ENCODE measurements around the gene ZFP36L2. TPM values are rescaled to one million over a fixed set of nuclear protein-coding genes. Genes with fewer than 3 reads are reported as not detected.

Gene ZFP36L2
- total and polyA plus RNA-seq, 2 experiments from 2014 or later = 13.8 to 78.2 TPM

GRCh38 chr2:43184339-43184895 is 42.0 kb downstream of the ZFP36L2 start:
- Histone ChIP-seq H3K36me3 (ENCODE audit: low read depth) (no peaks in the 10 kb centered on the region), H3K4me3 (no peak overlapping the region), H3K9me2 (ENCODE audit: insufficient read depth) (no peaks in the 10 kb centered on the region), H3K4me2 (ENCODE audit: unreplicated experiment) (no peak overlapping the region), H4K20me1 (ENCODE audit: insufficient read depth) (no peaks in the 10 kb centered on the region), H3K27me3 (replicated peaks; ENCODE audit: insufficient read depth) (no peaks in the 10 kb centered on the region), H3K9me3 (ENCODE audit: low read depth) (no peaks in the 10 kb centered on the region), H3F3A (ENCODE audit: insufficient read depth) (0 out of 2 replicates have a peak, but pooled peaks cover 12% of the 10 kb centered on the region), H2AFZ (no peak overlapping the region), H3K79me2 (ENCODE audit: insufficient read depth) (no peaks in the 10 kb centered on the region), H3K27ac (0 out of 2 replicates have a peak overlapping the region, but pooled peaks have one; percentile 5), H3K9ac (no peak overlapping the region), H3K4me1 (ENCODE audit: insufficient read depth) (peaks cover 9% of the 10 kb centered on the region)
- TF ChIP-seq EZH2 (IDR thresholded peaks at IDR 0.05; ENCODE audit: insufficient read depth, poor library complexity, severe bottlenecking) (no peak), EZH2phosphoT487 (IDR thresholded peaks at IDR 0.05; ENCODE audit: insufficient read depth, low read depth) (no peak)
- 56 to 58% methylated on average over 12 of the region's 12 CpGs for WGBS, 2 experiments (ENCODE audit: low coverage in 1 of 2, low lambda C conversion rate in 2 of 2, missing lambda C conversion rate in 2 of 2)
- peak; percentile 92 for DNase-seq
- in situ Hi-C loops (cut with MboI) = no loop called here

DNA sequence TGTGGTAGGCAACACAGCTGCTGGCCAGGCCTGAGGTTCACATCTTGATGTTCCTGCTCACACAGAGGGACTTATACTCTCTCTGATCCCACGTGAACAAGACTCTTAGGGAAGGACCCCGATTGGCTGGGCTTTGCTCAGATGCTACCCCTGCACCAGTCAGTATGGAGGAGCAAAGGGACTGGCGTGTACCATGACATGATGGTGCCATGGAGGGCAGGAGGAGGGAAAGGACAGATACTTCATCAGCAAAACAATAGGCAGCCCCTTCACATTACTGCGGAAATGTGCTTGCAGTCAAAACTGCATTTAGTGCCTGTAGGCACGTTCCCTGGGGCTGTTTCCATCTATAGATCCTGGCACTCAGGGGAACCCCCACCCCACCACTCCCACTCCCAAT is 42.7 kb downstream of the ZFP36L2 start:
- Histone ChIP-seq H2AFZ (no peak overlapping the region), H3K9me2 (ENCODE audit: insufficient read depth) (no peaks in the 10 kb centered on the region), H3K4me3 (no peak overlapping the region), H3K27me3 (replicated peaks; ENCODE audit: insufficient read depth) (no peaks in the 10 kb centered on the region), H3F3A (ENCODE audit: insufficient read depth) (0 out of 2 replicates have a peak, but pooled peaks cover 16% of the 10 kb centered on the region), H3K4me1 (ENCODE audit: insufficient read depth) (peaks cover 15% of the 10 kb centered on the region), H4K20me1 (ENCODE audit: insufficient read depth) (no peaks in the 10 kb centered on the region), H3K27ac (no peak overlapping the region), H3K9ac (no peak overlapping the region), H3K79me2 (ENCODE audit: insufficient read depth) (no peaks in the 10 kb centered on the region), H3K4me2 (ENCODE audit: unreplicated experiment) (no peak overlapping the region), H3K9me3 (ENCODE audit: low read depth) (no peaks in the 10 kb centered on the region), H3K36me3 (ENCODE audit: low read depth) (no peaks in the 10 kb centered on the region)
- in situ Hi-C loops (cut with MboI) = no loop called here
- no peak for TF ChIP-seq EZH2phosphoT487 (IDR thresholded peaks at IDR 0.05; ENCODE audit: insufficient read depth, low read depth)
- no peak for TF ChIP-seq EZH2 (IDR thresholded peaks at IDR 0.05; ENCODE audit: insufficient read depth, poor library complexity, severe bottlenecking)
- 66 to 73% methylated on average over 5 of the region's 5 CpGs for WGBS, 2 experiments (ENCODE audit: low coverage in 1 of 2, low lambda C conversion rate in 2 of 2, missing lambda C conversion rate in 2 of 2)
- DNase-seq = no peak

- H3F3A ChIP-seq (ENCODE audit: insufficient read depth) = 0 out of 2 replicates have a peak, but pooled peaks cover 19% of the 10 kb centered on the region
- no peaks in the 10 kb centered on the region for H4K20me1 ChIP-seq (ENCODE audit: insufficient read depth)
- TF ChIP-seq EZH2phosphoT487 (IDR thresholded peaks at IDR 0.05; ENCODE audit: insufficient read depth, low read depth) = no peak
- TF ChIP-seq EZH2 (IDR thresholded peaks at IDR 0.05; ENCODE audit: insufficient read depth, poor library complexity, severe bottlenecking) = no peak
- no peaks in the 10 kb centered on the region for H3K9me2 ChIP-seq (ENCODE audit: insufficient read depth)
- no peak overlapping the region for H3K4me2 ChIP-seq (ENCODE audit: unreplicated experiment)
- 88 to 91% methylated on average over 8 of the region's 8 CpGs for WGBS, 2 experiments (ENCODE audit: low coverage in 1 of 2, low lambda C conversion rate in 2 of 2, missing lambda C conversion rate in 2 of 2)
- no peak for DNase-seq
- H3K27me3 ChIP-seq (replicated peaks; ENCODE audit: insufficient read depth) = no peaks in the 10 kb centered on the region
- no peak overlapping the region for H2AFZ ChIP-seq
- H3K4me1 ChIP-seq (ENCODE audit: insufficient read depth) = peaks cover 23% of the 10 kb centered on the region
- H3K27ac ChIP-seq = no peak overlapping the region
- H3K79me2 ChIP-seq (ENCODE audit: insufficient read depth) = no peaks in the 10 kb centered on the region
- no peak overlapping the region for H3K4me3 ChIP-seq
- H3K9ac ChIP-seq = no peak overlapping the region
- in situ Hi-C loops (cut with MboI) = no loop called here
- H3K36me3 ChIP-seq (ENCODE audit: low read depth) = no peaks in the 10 kb centered on the region
- H3K9me3 ChIP-seq (ENCODE audit: low read depth) = no peaks in the 10 kb centered on the region
These were observed 45.5 kb downstream of the ZFP36L2 start for GRCh38 chr2:43180897-43181296.

GRCh38 chr2:43179942-43180341 is 46.5 kb downstream of the ZFP36L2 start:
- DNase-seq = no peak
- Histone ChIP-seq H3K9me2 (ENCODE audit: insufficient read depth) (no peaks in the 10 kb centered on the region), H2AFZ (no peak overlapping the region), H3F3A (ENCODE audit: insufficient read depth) (0 out of 2 replicates have a peak, but pooled peaks cover 15% of the 10 kb centered on the region), H3K4me2 (ENCODE audit: unreplicated experiment) (no peak overlapping the region), H3K79me2 (ENCODE audit: insufficient read depth) (no peaks in the 10 kb centered on the region), H3K4me1 (ENCODE audit: insufficient read depth) (peaks cover 22% of the 10 kb centered on the region), H3K27me3 (replicated peaks; ENCODE audit: insufficient read depth) (no peaks in the 10 kb centered on the region), H4K20me1 (ENCODE audit: insufficient read depth) (no peaks in the 10 kb centered on the region), H3K36me3 (ENCODE audit: low read depth) (no peaks in the 10 kb centered on the region), H3K27ac (no peak overlapping the region), H3K9me3 (ENCODE audit: low read depth) (no peaks in the 10 kb centered on the region), H3K4me3 (no peak overlapping the region), H3K9ac (no peak overlapping the region)
- 73 to 84% methylated on average over 8 of the region's 8 CpGs for WGBS, 2 experiments (ENCODE audit: low coverage in 1 of 2, low lambda C conversion rate in 2 of 2, missing lambda C conversion rate in 2 of 2)
- TF ChIP-seq EZH2 (IDR thresholded peaks at IDR 0.05; ENCODE audit: insufficient read depth, poor library complexity, severe bottlenecking) (no peak), EZH2phosphoT487 (IDR thresholded peaks at IDR 0.05; ENCODE audit: insufficient read depth, low read depth) (no peak)
- in situ Hi-C loops (cut with MboI) = no loop called here

All from GM23248 (cell line).